Measurements from ENCODE around the gene PCSK5. TPM values are rescaled to one million over a fixed set of nuclear protein-coding genes. Genes with fewer than 3 reads are reported as not detected.

The PCSK5 gene
- total RNA-seq, 1 experiment from 2014 or later: 7.5 TPM

DNA sequence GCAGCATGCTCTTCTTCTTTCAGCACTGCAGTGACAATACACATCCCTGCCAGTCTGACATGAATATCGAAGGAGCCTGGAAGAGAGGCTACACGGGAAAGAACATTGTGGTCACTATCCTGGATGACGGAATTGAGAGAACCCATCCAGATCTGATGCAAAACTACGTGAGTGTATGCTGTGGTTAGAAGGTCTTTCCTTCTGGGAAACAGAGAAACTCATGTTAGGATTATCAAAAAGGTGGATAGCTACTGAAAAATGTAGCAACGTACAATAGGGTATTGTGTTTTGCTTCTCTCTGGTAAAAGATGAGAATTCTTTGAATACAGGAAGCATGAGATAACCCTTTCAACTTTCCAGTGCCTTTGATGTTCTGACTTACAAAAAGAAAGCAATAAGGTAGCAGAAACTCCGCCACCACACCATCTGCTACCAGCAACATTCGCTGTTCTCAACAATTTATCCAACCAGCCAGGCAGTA lies 133.3 kb downstream of the PCSK5 start:
- H2AFZ ChIP-seq (ENCODE audit: low read length): no peak overlapping the region
- peaks cover 13% of the 10 kb centered on the region; the same call in 1 of the 2 replicates for H3K4me1 ChIP-seq (ENCODE audit: insufficient read depth, low read length)
- H3K79me1 ChIP-seq (ENCODE audit: insufficient read depth, low read depth, low read length, poor library complexity, severe bottlenecking): no peaks in the 10 kb centered on the region
- H2BK12ac ChIP-seq (ENCODE audit: insufficient read length, low read depth, low read length): no peak overlapping the region
- no peak overlapping the region for H4K91ac ChIP-seq (ENCODE audit: insufficient read length, low read depth, low read length)
- H3K27me3 ChIP-seq (ENCODE audit: insufficient read depth, low read length): no peaks in the 10 kb centered on the region
- H2AK5ac ChIP-seq (ENCODE audit: insufficient read length, low read length): no peak overlapping the region
- Mint-ChIP-seq H3K9me3 (no peaks in the 10 kb centered on the region), H3K27me3 (ENCODE audit: low read depth) (no peaks in the 10 kb centered on the region), H3K27ac (peak overlapping the region in 2 of 3 experiments; percentile 26 to 59; a peak in 3 of 7 replicates), H3K36me3 (ENCODE audit: insufficient read depth in 1 of 3, low read depth in 3 of 3) (peaks cover 3 to 9% (median 4%) of the 10 kb centered on the region in 3 experiments; a peak in 6 of 7 replicates), H3K4me3 (no peak overlapping the region), H3K4me1 (peaks cover 45 to 47% of the 10 kb centered on the region in 2 experiments)
- no peak overlapping the region for H4K5ac ChIP-seq (ENCODE audit: insufficient read length, low read depth, low read length)
- DNase-seq: no peak
- no peak overlapping the region for H3K23ac ChIP-seq (ENCODE audit: insufficient read length, low read depth, low read length)
- no peak overlapping the region for H4K8ac ChIP-seq (replicated peaks; ENCODE audit: insufficient read length, low read depth, low read length)
- H3K79me2 ChIP-seq (ENCODE audit: insufficient read depth, low read length): no peaks in the 10 kb centered on the region
- H2BK20ac ChIP-seq (ENCODE audit: low read depth, low read length, poor library complexity, severe bottlenecking): no peak overlapping the region
- H3T11ph ChIP-seq (ENCODE audit: low read length): no peak overlapping the region
- no peak overlapping the region for H3K14ac ChIP-seq (ENCODE audit: insufficient read depth, low read length)
- no peak for TF ChIP-seq CTCF (conservative IDR thresholded peaks at IDR 0.05)
- H3K9me3 ChIP-seq (ENCODE audit: control insufficient read depth, low read depth, low read length): no peaks in the 10 kb centered on the region
- no peak overlapping the region for H3K27ac ChIP-seq (ENCODE audit: insufficient read length, low read depth, low read length)
- no peak overlapping the region for H3K18ac ChIP-seq (ENCODE audit: insufficient read length, low read depth, low read length)
- no peak overlapping the region for H3K4me2 ChIP-seq (ENCODE audit: insufficient read depth, insufficient read length, low read length)
- H2BK5ac ChIP-seq (ENCODE audit: insufficient read length, low read length): no peak overlapping the region
- H3K9ac ChIP-seq (ENCODE audit: extremely low read depth, insufficient read length, low read length): no peak overlapping the region
- H3K4ac ChIP-seq (ENCODE audit: low read depth, low read length): no peak overlapping the region
- H2BK15ac ChIP-seq (ENCODE audit: low read depth, low read length): no peak overlapping the region
- H4K20me1 ChIP-seq (ENCODE audit: control insufficient read depth, insufficient read depth, insufficient read length): no peaks in the 10 kb centered on the region
- WGBS (ENCODE audit: extremely low coverage, insufficient read length, low lambda C conversion rate): no CpG with 5 or more reads among the region's 7 CpGs
- no peaks in the 10 kb centered on the region for H3K23me2 ChIP-seq (ENCODE audit: insufficient read length, low read depth, low read length, poor library complexity, severe bottlenecking)
- no peak overlapping the region for H2BK120ac ChIP-seq (ENCODE audit: low read depth, low read length, poor library complexity, severe bottlenecking)
- no peak overlapping the region for H3K56ac ChIP-seq (ENCODE audit: insufficient read length, low read depth, low read length)

Measured in H9 (cell line).